Anterior cingulate cortex (tissue), 58 donors: ENCODE results near the gene CLUH.
"Not testable (repeated sequence)": the region's sequence is repeated elsewhere in the genome, so short reads cannot be mapped to it uniquely, and the experiment has no call there.

Source experiments
- DNase-seq, 58 donors: peaks; one replicate each; lab custom pipeline; 2025; lab: John Stamatoyannopoulos, UW

Gene CLUH

GRCh38 chr17:2703181-2703580 lies 8.4 kb downstream of the CLUH start:
- DNase-seq, result no peak

- peak in 2 of 58 donors; percentile 19 to 29 for DNase-seq
Measured at GRCh38 chr17:2701996-2702741, 9.4 kb downstream of the CLUH start.

GRCh38 chr17:2701161-2701995 lies 10.2 kb downstream of the CLUH start:
- DNase-seq, result no peak

GRCh38 chr17:2700491-2701141 lies 10.9 kb downstream of the CLUH start:
- no peak for DNase-seq

- no peak for DNase-seq
Measured at GRCh38 chr17:2700030-2700490, 11.5 kb downstream of the CLUH start.

GRCh38 chr17:2699216-2699805 lies 12.3 kb downstream of the CLUH start:
- DNase-seq, result not testable (repeated sequence)

GRCh38 chr17:2697611-2698162 lies 13.9 kb downstream of the CLUH start:
- DNase-seq, result no peak

- no peak for DNase-seq
Measured at GRCh38 chr17:2695961-2696760, 15.4 kb downstream of the CLUH start.

GRCh38 chr17:2695243-2695960 lies 16.2 kb downstream of the CLUH start:
- no peak for DNase-seq

- DNase-seq, result no peak
Measured at GRCh38 chr17:2694381-2695242, 17.0 kb downstream of the CLUH start.

GRCh38 chr17:2693561-2694380 lies 17.8 kb downstream of the CLUH start:
- no peak for DNase-seq

- no peak for DNase-seq
Measured at GRCh38 chr17:2692781-2693135, 18.8 kb downstream of the CLUH start.

GRCh38 chr17:2691965-2692780 lies 19.4 kb downstream of the CLUH start:
- no peak for DNase-seq

- no peak for DNase-seq
Measured at GRCh38 chr17:2691069-2691871, 20.3 kb downstream of the CLUH start.
